Stimulated activated CD8-positive, alpha-beta memory T cell treated with anti-CD3 and anti-CD28 coated beads, Interleukin-15, amount 100 ng/mL, for 1 hour (primary cell): ENCODE measurements around the gene ADRM1.

Experiments used
- DNase-seq: peaks from one replicate; pipeline ENCODE4 v3.0.0-alpha.2; 2020; ENCODE audit warnings: low read depth

Gene ADRM1

DNA sequence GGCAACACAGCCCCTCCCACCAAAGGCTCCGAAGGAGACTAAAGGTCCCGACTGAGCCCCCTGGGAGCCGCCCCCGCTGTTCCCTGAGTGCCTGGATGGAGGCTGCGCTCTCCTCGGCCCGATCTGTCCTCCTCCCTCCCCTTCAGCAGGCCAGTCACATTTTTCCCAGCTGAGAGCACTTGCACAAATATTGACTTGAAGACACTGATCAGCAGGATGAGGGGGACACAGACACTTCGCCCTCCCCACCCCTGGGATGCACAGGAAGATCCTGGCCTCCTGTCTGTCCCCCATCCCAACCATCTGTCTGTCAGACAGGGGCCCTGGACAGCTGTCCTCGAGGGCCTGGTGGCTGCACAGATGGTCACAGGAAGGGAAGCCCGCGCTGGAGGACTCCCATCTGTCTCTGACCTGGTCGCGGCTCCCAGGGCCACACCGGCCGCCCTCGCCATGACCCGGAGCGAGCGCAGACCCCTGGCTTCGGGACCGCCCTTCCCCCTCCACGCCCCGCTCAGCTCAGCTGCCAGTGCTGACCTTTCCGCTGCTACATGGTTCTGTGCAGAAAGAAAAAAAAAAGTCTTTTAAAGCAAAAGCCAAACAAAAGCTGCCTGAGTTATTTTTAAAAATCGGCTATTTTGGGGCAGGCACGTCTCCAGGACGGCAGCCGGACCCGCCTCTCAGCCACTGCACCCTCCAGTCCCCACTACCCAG is 53.2 kb downstream of the ADRM1 start:
- DNase-seq: no peak

DNA sequence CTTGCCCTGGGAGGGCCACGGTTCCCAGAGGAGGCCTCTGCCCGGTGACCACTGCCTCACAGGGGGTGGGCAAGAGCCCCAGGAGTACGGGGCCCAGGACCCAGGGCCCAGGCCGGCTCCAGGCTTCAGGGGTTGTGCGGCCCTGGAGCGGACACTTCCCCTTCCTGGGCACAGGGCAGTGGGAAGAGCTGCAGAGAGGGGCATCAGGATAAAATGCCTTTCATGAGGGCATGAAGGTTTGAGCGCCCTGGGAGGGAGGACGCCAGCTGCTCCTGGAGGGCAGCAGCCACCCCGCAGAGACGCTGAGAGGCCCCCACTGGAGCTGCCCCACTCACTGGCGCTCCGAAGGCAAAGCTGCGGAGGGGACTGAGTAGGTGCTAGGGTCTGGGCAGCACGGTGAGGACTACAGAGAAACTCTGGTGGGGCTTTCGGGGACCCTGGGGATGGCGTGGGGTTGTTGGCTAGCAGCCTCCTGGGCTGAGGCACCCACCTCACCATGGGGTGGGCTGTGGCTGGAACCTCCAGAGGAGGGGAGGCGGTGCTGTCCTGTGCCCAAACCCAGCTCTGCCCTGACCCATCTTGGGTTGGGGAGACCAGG is 53.9 kb downstream of the ADRM1 start:
- DNase-seq: no peak

DNA sequence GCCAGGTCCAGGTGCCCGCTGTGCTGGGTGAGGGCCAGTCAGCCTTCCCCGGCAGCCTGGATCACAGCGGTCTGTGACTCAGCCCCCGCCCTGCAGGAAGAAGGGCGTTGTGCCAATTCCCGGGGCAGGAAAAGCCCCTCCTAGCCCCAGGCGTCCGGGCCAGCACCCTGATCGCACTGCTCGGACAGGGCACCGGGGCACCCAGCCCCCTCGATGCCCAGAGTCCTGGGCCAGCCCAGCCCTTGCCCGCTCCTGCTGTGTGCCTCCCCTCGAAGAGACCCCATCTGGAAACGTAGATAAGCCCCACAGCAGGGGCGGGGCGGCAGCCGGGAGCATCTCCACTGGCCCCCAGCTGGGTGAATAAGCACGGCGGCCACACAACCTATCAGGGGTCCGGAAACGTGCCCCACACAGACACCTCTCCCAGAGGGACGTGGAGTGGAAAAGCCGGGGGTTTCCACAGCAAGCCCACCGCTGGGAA is 54.4 kb downstream of the ADRM1 start:
- no peak for DNase-seq

DNA sequence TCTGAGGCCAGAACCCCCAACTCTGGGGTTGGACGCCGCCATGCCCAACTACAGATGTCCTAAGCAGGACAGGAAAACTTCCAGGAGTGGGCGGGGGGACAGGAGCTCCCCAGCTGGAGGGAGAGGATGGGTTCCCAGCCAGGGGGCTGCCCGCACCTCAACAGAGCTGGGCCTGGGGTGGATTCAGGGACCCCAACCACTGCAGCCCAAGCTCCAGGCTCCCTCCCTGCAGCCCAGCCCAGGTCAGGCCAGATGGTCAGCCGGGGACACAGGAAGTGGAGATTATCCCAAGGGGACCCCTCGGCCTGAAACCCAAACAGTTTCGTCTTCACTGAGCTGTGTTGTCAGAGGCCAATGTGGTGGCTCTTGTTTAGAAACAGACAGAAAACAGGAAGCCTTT is 54.9 kb downstream of the ADRM1 start:
- DNase-seq: no peak
